Upper lobe of left lung (tissue), 6 donors: ENCODE results near the gene C1orf21. TPM values are rescaled to one million over a fixed set of nuclear protein-coding genes. Genes with fewer than 3 reads are reported as not detected.

Experiments used
- ATAC-seq, 2 donors: fragments of 200-7000 bp; cut with Tn5 transposase; one replicate each; pipeline ENCODE4 v1.9.1; 2022; ENCODE audit warnings: mild to moderate bottlenecking in 2 of 2, moderate library complexity in 2 of 2; ENCODE audit not compliant: low FRiP score in 2 of 2
- DNase-seq, 2 donors: peaks; one replicate each; pipeline ENCODE4 v3.0.0-alpha.2; 2019 to 2020
- H3K27ac ChIP-seq, 4 donors: fragments of 200-600 bp; sonication (generic); one replicate each; pipeline ENCODE4 v1.5.1; 2016 to 2019
- H3K27me3 ChIP-seq, 4 donors: fragments of 200-600 bp; sonication (generic); one replicate each; pipeline ENCODE4 v1.5.1; 2017 to 2019
- H3K36me3 ChIP-seq, 4 donors: fragments of 200-600 bp; sonication (generic); one replicate each; pipeline ENCODE4 v1.5.1; 2016 to 2019
- H3K4me1 ChIP-seq, 4 donors: fragments of 200-600 bp; sonication (generic); one replicate each; pipeline ENCODE4 v1.5.1; 2018 to 2019
- H3K4me3 ChIP-seq, 4 donors: fragments of 200-600 bp; sonication (generic); one replicate each; pipeline ENCODE4 v1.5.1; 2017 to 2019; ENCODE audit warnings: mild to moderate bottlenecking in 2 of 4, moderate library complexity in 1 of 4
- H3K9me3 ChIP-seq, 4 donors: fragments of 200-600 bp; sonication (generic); one replicate each; pipeline ENCODE4 v1.5.1; 2018 to 2019
- EP300 ChIP-seq, 4 donors: sonication (generic); formaldehyde crosslinking; IDR thresholded peaks; one replicate each; pipeline ENCODE4 v1.5.1; 2017; ENCODE audit warnings: antibody characterized with exemption in 4 of 4, control low read depth in 2 of 4
- POLR2A ChIP-seq, 4 donors: fragments of 450-650 bp; IDR thresholded peaks; one replicate each; pipeline ENCODE4 v1.5.1; 2016 to 2017; ENCODE audit warnings: antibody characterized with exemption in 4 of 4, mild to moderate bottlenecking in 2 of 4
- POLR2AphosphoS5 ChIP-seq, 2 donors: sonication (generic); formaldehyde crosslinking; IDR thresholded peaks; one replicate each; pipeline ENCODE4 v1.5.1; 2017; ENCODE audit warnings: antibody characterized with exemption in 2 of 2
- WGBS, 2 donors: methylation state at CpG; one replicate each; pipeline ENCODE4 v1.1.5; 2017 to 2018; 5-methylcytosine and 5-hydroxymethylcytosine counted together
- total RNA-seq, 6 donors: library from RNA; depleted of rRNA in 4 of 6; stranded (reverse); fragments of >200 nt in 4 of 6; gene quantifications; one replicate each; pipeline versions ENCODE4 v1.1.0 to v1.2.1, GENCODE V29; 2016 to 2021
- TF ChIP-seq, protein P1 (sequence below), 6 experiments: fragments of 450-650 bp in 4 of 6; fragments of 200-600 bp in 2 of 6; sonication (generic) in 2 of 6; IDR thresholded peaks; one replicate each; pipeline ENCODE4 v1.5.1; 2016 to 2019; ENCODE audit warnings: antibody characterized with exemption in 6 of 6
- donor health status: DM: no; HTN: no; CAD: no; lungs with moderate emphysema.
- donor health status: DM: no; HTN: yes; CAD: no; lungs with severe emphysema.

Gene C1orf21
- total RNA-seq, 6 donors from 2014 or later = 21.4 to 110 (median 49.2) TPM

DNA sequence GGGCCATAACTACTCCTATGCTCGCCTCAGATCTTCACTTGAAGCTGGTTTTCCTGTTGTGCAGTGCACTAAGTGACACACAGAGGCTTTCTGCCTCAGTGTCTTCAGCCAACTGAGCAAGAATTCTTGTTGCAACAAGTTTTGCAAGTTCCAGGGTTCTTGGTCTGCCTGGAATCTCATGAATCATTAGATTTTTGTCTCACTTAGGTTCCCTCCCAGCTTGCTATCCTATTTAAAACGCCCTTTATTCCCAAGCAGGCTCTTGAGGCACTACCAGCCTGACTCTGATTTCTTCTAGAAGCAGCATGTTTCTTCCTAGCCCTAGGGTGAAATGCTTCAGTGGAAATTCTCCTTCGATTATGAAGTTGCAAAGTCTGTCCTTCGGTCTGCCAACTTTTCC lies 158.8 kb downstream of the C1orf21 start:
- peak in 1 of 2 donors; percentile 45 for ATAC-seq
- H3K4me1 ChIP-seq = peaks cover 0 to 4% (median 4%) of the 10 kb centered on the region in 4 donors
- TF ChIP-seq POLR2A (IDR thresholded peaks at IDR 0.05) (no peak), EP300 (IDR thresholded peaks at IDR 0.05) (no peak), POLR2AphosphoS5 (IDR thresholded peaks at IDR 0.05) (no peak)
- TF ChIP-seq, protein P1, sequence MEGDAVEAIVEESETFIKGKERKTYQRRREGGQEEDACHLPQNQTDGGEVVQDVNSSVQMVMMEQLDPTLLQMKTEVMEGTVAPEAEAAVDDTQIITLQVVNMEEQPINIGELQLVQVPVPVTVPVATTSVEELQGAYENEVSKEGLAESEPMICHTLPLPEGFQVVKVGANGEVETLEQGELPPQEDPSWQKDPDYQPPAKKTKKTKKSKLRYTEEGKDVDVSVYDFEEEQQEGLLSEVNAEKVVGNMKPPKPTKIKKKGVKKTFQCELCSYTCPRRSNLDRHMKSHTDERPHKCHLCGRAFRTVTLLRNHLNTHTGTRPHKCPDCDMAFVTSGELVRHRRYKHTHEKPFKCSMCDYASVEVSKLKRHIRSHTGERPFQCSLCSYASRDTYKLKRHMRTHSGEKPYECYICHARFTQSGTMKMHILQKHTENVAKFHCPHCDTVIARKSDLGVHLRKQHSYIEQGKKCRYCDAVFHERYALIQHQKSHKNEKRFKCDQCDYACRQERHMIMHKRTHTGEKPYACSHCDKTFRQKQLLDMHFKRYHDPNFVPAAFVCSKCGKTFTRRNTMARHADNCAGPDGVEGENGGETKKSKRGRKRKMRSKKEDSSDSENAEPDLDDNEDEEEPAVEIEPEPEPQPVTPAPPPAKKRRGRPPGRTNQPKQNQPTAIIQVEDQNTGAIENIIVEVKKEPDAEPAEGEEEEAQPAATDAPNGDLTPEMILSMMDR (IDR thresholded peaks at IDR 0.05) = no peak
- no peaks in the 10 kb centered on the region for H3K9me3 ChIP-seq
- DNase-seq = no peak
- H3K4me3 ChIP-seq = no peak overlapping the region
- WGBS, 2 donors = 84 to 88% methylated on average over 4 of the region's 4 CpGs
- no peak overlapping the region for H3K27ac ChIP-seq
- H3K27me3 ChIP-seq = no peaks in the 10 kb centered on the region
- H3K36me3 ChIP-seq = no peaks in the 10 kb centered on the region

- Histone ChIP-seq H3K9me3 (no peaks in the 10 kb centered on the region), H3K27ac (no peak overlapping the region), H3K4me1 (no peaks in the 10 kb centered on the region), H3K27me3 (no peaks in the 10 kb centered on the region), H3K4me3 (no peak overlapping the region), H3K36me3 (no peaks in the 10 kb centered on the region)
- DNase-seq (no peak), ATAC-seq (no peak)
- WGBS, 2 donors = 91 to 92% methylated on average over 1 of the region's 1 CpG
- TF ChIP-seq POLR2A (IDR thresholded peaks at IDR 0.05) (no peak), POLR2AphosphoS5 (IDR thresholded peaks at IDR 0.05) (no peak), EP300 (IDR thresholded peaks at IDR 0.05) (no peak)
- TF ChIP-seq, protein P1 (IDR thresholded peaks at IDR 0.05) = no peak
These were observed 165.6 kb downstream of the C1orf21 start for GRCh38 chr1:184552446-184552845.

- no peak overlapping the region for H3K27ac ChIP-seq
- DNase-seq = no peak
These were observed 167.0 kb downstream of the C1orf21 start for GRCh38 chr1:184553845-184554244.

GRCh38 chr1:184555665-184556641 lies 169.1 kb downstream of the C1orf21 start:
- TF ChIP-seq EP300 (IDR thresholded peaks at IDR 0.05) (no peak), POLR2AphosphoS5 (IDR thresholded peaks at IDR 0.05) (no peak), POLR2A (IDR thresholded peaks at IDR 0.05) (no peak)
- TF ChIP-seq, protein P1 (IDR thresholded peaks at IDR 0.05) = no peak
- H3K4me1 ChIP-seq = peaks cover 0 to 2% (median 0%) of the 10 kb centered on the region in 4 donors
- no peaks in the 10 kb centered on the region for H3K9me3 ChIP-seq
- WGBS, 2 donors = 74 to 83% methylated on average over 7 of the region's 7 CpGs
- DNase-seq (no peak), ATAC-seq (no peak)
- no peaks in the 10 kb centered on the region for H3K36me3 ChIP-seq
- H3K27ac ChIP-seq = no peak overlapping the region
- H3K4me3 ChIP-seq = no peak overlapping the region
- no peaks in the 10 kb centered on the region for H3K27me3 ChIP-seq

More at GRCh38 chr1:184553845-184554244, 167.0 kb downstream of the C1orf21 start:
- H3K9me3 ChIP-seq = no peaks in the 10 kb centered on the region
- no peak for ATAC-seq
- no peak overlapping the region for H3K4me3 ChIP-seq
- 76 to 81% methylated on average over 2 of the region's 2 CpGs for WGBS, 2 donors
- H3K4me1 ChIP-seq = no peaks in the 10 kb centered on the region
- no peak for TF ChIP-seq EP300 (IDR thresholded peaks at IDR 0.05)
- no peak for TF ChIP-seq POLR2A (IDR thresholded peaks at IDR 0.05)
- TF ChIP-seq, protein P1 (IDR thresholded peaks at IDR 0.05) = no peak
- TF ChIP-seq POLR2AphosphoS5 (IDR thresholded peaks at IDR 0.05) = no peak
- H3K36me3 ChIP-seq = no peaks in the 10 kb centered on the region
- no peaks in the 10 kb centered on the region for H3K27me3 ChIP-seq
